Gastroesophageal sphincter (tissue), 4 donors: ENCODE data around the gene GPBP1. TPM values are rescaled to one million over a fixed set of nuclear protein-coding genes. Genes with fewer than 3 reads are reported as not detected.

ENCODE experiments used
- ATAC-seq: fragments of 150-250 bp; one replicate; pipeline ENCODE4 v1.9.1; 2016; ENCODE audit warnings: mild to moderate bottlenecking, moderate library complexity
- H3K27ac ChIP-seq, 4 donors: fragments of 200-600 bp; sonication (generic) in 3 of 4; 1 replicate in 3 of 4; 2 replicates in 1 of 4; pipeline ENCODE4 v1.5.1; 2016 to 2019
- H3K27me3 ChIP-seq: fragments of 200-600 bp; sonication (generic); one replicate; pipeline ENCODE4 v1.5.1; 2019
- H3K36me3 ChIP-seq, 2 donors: fragments of 200-600 bp; sonication (generic); one replicate each; pipeline ENCODE4 v1.5.1; 2019; ENCODE audit warnings: control low read depth in 1 of 2
- H3K4me1 ChIP-seq, 3 donors: fragments of 200-600 bp; sonication (generic); 1 replicate in 2 of 3; 2 replicates in 1 of 3; pipeline ENCODE4 v1.5.1; 2016 to 2019; ENCODE audit warnings: control low read depth in 2 of 3
- H3K4me3 ChIP-seq, 2 donors: fragments of 200-600 bp; sonication (generic); one replicate each; pipeline ENCODE4 v1.5.1; 2019; ENCODE audit warnings: mild to moderate bottlenecking in 1 of 2, moderate library complexity in 1 of 2
- H3K9me3 ChIP-seq, 3 donors: fragments of 200-600 bp; sonication (generic); one replicate each; pipeline ENCODE4 v1.5.1; 2017 to 2019; ENCODE audit warnings: control low read depth in 2 of 3
- EP300 ChIP-seq: sonication (generic); formaldehyde crosslinking; IDR thresholded peaks from one replicate; pipeline ENCODE4 v1.6.1; 2017; ENCODE audit warnings: antibody characterized with exemption, mild to moderate bottlenecking
- POLR2A ChIP-seq, 2 donors: fragments of 450-650 bp; IDR thresholded peaks; one replicate each; pipeline ENCODE4 v1.6.1; 2017; ENCODE audit warnings: antibody characterized with exemption in 2 of 2, mild to moderate bottlenecking in 2 of 2, moderate library complexity in 1 of 2
- POLR2AphosphoS5 ChIP-seq: sonication (generic); formaldehyde crosslinking; IDR thresholded peaks from one replicate; pipeline ENCODE4 v1.6.1; 2017; ENCODE audit warnings: antibody characterized with exemption
- WGBS, 2 donors: methylation state at CpG; one replicate each; pipeline ENCODE4 v1.1.5; 2018; ENCODE audit warnings: low coverage in 1 of 2; 5-methylcytosine and 5-hydroxymethylcytosine counted together
- total RNA-seq, 4 donors: library from RNA; depleted of rRNA; stranded (reverse); fragments of >200 nt; gene quantifications; one replicate each; pipeline ENCODE4 v1.1.0, GENCODE V29; 2016
- TF ChIP-seq, protein P1 (sequence below), 4 experiments: fragments of 200-600 bp in 2 of 4; fragments of 450-650 bp in 2 of 4; sonication (generic) in 1 of 4; IDR thresholded peaks; one replicate each; pipeline ENCODE4 v1.5.1; 2017 to 2019; ENCODE audit warnings: antibody characterized with exemption in 4 of 4, mild to moderate bottlenecking in 2 of 4, moderate library complexity in 2 of 4

GPBP1 gene
- total RNA-seq, 4 donors from 2014 or later, result 42.0 to 73.3 (median 62.7) TPM

DNA sequence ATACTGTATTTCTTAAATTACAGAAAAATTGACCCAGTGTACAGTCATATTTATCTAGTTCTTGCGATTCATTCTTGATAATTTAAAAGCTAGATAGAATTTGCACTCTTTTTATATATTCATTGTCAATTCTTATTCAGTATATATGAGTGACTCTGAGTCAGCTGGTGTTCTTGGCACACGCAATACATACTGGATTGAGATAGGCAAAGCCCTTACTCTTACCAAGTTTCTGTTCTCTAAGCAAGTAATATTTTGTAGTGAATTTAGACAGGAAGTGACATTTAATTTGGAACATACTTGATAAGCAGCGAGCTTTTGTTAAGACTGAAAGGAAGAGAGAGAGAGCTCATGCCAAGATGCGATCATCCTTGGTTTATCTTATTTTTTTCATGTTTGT is 57.7 kb downstream of the GPBP1 start:
- Histone ChIP-seq H3K27me3 (no peaks in the 10 kb centered on the region), H3K9me3 (no peaks in the 10 kb centered on the region), H3K4me3 (no peak overlapping the region), H3K4me1 (peaks cover 0 to 10% (median 0%) of the 10 kb centered on the region in 3 donors), H3K36me3 (peaks cover 10 to 42% of the 10 kb centered on the region in 2 donors), H3K27ac (no peak overlapping the region)
- 71 to 78% methylated on average over 4 of the region's 4 CpGs for WGBS, 2 donors
- no peak for ATAC-seq
- TF ChIP-seq, protein P1, sequence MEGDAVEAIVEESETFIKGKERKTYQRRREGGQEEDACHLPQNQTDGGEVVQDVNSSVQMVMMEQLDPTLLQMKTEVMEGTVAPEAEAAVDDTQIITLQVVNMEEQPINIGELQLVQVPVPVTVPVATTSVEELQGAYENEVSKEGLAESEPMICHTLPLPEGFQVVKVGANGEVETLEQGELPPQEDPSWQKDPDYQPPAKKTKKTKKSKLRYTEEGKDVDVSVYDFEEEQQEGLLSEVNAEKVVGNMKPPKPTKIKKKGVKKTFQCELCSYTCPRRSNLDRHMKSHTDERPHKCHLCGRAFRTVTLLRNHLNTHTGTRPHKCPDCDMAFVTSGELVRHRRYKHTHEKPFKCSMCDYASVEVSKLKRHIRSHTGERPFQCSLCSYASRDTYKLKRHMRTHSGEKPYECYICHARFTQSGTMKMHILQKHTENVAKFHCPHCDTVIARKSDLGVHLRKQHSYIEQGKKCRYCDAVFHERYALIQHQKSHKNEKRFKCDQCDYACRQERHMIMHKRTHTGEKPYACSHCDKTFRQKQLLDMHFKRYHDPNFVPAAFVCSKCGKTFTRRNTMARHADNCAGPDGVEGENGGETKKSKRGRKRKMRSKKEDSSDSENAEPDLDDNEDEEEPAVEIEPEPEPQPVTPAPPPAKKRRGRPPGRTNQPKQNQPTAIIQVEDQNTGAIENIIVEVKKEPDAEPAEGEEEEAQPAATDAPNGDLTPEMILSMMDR (IDR thresholded peaks at IDR 0.05), result no peak
- TF ChIP-seq POLR2AphosphoS5, result no peak
- no peak for TF ChIP-seq POLR2A (IDR thresholded peaks at IDR 0.05)
- TF ChIP-seq EP300, result no peak

DNA sequence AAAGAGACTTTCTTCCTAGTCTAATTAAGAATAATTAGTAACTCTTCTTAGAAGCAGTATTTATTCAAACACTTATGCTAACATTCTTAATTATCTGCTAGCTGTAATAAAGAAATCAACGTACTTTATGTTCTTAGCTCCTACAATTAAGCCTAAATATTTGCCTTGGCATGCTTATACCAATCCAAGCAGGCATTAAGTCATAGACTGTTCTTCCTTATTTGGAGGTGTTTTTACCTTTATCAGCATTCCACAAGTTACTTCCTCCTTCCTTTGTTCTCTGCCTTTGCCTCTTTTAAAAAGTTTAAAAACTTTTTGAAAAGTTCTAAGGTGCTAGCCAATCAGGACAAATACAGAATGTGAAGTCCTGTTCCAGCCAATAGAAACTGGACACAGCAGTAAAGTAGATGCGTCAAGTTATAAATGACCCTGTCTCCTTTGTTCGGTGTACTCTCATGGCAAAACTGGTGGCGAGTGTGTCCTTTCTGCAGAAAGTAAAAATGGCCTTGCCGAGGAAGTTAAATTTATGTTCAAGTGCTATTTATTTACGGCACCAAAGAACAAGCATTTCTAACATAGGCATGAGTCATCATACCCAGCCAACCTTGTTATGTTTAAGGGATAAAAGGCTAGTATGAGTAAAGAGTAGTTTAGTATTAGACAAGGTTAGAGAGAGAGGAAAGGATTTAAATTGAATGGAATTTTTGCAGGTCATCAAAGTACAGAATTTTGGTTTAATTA is 58.6 kb downstream of the GPBP1 start:
- Histone ChIP-seq H3K4me3 (no peak overlapping the region), H3K36me3 (peaks cover 10 to 43% of the 10 kb centered on the region in 2 donors), H3K4me1 (peaks cover 0 to 4% (median 0%) of the 10 kb centered on the region in 3 donors), H3K9me3 (no peaks in the 10 kb centered on the region), H3K27ac (no peak overlapping the region), H3K27me3 (no peaks in the 10 kb centered on the region)
- no peak for ATAC-seq
- 90 to 93% methylated on average over 6 of the region's 6 CpGs for WGBS, 2 donors
- TF ChIP-seq POLR2AphosphoS5 (no peak), EP300 (no peak), POLR2A (IDR thresholded peaks at IDR 0.05) (no peak)
- TF ChIP-seq, protein P1 (IDR thresholded peaks at IDR 0.05), result no peak

DNA sequence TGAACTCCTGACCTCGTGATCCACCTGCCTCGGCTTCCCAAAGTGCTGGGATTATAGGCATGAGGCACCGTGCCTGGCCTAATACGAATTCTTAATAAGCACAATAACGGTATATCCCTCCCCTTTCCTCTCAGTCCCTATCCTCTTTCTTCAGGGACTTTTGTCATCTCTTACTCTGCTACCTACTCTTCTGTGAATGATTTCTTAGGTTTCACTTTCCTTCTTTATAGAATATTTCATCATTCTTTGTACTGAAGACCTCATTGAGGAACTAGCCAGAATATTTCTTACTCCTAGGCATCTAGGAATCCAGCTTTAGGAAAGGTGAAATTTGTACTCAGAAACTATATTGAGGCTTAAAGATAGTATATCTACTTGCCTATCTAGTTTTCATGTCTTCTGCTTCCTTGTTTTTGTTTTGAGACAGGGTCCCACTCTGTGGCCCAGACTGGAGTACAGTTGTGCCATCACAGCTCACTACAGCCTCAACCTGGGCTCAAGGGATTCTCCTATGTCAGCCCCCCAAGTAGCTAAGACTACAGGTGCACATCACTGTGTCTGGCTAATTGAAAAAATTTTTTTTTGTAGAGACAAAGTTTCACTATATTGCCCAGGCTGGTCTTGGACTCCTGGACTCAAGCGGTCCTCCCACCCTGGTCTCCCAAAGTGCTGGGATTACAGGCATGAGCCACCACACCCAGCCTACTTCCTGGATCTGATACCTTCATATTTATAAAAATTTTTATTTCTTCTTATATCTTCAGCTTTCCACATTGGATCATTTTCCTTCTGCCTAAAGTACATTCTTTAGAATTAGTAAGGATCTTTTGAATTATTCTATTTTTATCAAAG is 69.7 kb downstream of the GPBP1 start:
- no peak overlapping the region for H3K4me3 ChIP-seq
- no peaks in the 10 kb centered on the region for H3K27me3 ChIP-seq
- TF ChIP-seq POLR2AphosphoS5 (no peak), EP300 (no peak), POLR2A (IDR thresholded peaks at IDR 0.05) (no peak)
- TF ChIP-seq, protein P1 (IDR thresholded peaks at IDR 0.05), result no peak
- WGBS, 2 donors, result 84 to 96% methylated on average over 6 of the region's 6 CpGs
- no peaks in the 10 kb centered on the region for H3K4me1 ChIP-seq
- peaks cover 0 to 36% of the 10 kb centered on the region in 2 donors for H3K36me3 ChIP-seq
- H3K27ac ChIP-seq, result no peak overlapping the region
- no peaks in the 10 kb centered on the region for H3K9me3 ChIP-seq
- ATAC-seq, result no peak

DNA sequence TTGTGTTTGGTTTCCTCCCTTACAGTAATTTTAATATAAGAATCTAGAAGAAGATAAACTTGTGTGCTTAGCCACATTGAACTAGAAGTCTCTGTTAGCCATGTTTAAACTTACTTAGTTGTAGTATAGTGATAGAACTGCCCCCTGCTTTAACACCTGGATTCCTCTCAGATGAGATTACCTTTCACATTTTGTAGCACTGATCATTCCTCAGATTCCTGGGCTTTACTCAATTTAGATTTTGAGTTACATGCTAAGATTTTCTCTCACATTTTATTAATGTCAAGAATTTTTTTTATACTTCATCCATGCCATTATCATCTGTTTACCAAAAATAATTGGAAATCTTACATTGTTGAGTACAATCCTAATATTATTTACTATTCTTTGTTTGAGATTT is 70.5 kb downstream of the GPBP1 start:
- Histone ChIP-seq H3K36me3 (peaks cover 0 to 43% of the 10 kb centered on the region in 2 donors), H3K27ac (no peak overlapping the region), H3K9me3 (no peaks in the 10 kb centered on the region), H3K4me3 (no peak overlapping the region), H3K4me1 (no peaks in the 10 kb centered on the region), H3K27me3 (no peaks in the 10 kb centered on the region)
- no peak for ATAC-seq
- no peak for TF ChIP-seq POLR2AphosphoS5
- no peak for TF ChIP-seq EP300
- TF ChIP-seq POLR2A (IDR thresholded peaks at IDR 0.05), result no peak
- TF ChIP-seq, protein P1 (IDR thresholded peaks at IDR 0.05), result no peak
